ENCODE data around the gene ITSN1.

DNA sequence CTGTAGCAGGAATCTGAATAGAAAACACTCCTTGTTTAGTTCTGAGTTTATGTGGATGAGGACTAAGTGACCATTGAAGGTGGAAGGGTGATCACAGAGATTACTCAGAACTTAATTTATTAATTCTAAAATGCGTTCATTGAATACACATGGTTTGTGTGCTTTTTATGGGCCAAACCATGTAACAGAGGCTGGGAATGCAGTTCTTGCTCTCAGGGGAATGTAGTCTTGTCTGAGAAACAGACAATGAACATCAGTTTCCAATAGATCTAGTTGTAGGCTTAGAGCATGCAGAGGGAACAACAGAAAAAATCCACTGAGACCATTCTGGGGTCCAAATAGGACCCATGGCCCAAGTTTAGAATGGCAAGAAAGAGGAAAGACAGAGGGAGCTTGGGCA is 46.1 kb downstream of the ITSN1 start:
- TF ChIP-seq, protein P1, sequence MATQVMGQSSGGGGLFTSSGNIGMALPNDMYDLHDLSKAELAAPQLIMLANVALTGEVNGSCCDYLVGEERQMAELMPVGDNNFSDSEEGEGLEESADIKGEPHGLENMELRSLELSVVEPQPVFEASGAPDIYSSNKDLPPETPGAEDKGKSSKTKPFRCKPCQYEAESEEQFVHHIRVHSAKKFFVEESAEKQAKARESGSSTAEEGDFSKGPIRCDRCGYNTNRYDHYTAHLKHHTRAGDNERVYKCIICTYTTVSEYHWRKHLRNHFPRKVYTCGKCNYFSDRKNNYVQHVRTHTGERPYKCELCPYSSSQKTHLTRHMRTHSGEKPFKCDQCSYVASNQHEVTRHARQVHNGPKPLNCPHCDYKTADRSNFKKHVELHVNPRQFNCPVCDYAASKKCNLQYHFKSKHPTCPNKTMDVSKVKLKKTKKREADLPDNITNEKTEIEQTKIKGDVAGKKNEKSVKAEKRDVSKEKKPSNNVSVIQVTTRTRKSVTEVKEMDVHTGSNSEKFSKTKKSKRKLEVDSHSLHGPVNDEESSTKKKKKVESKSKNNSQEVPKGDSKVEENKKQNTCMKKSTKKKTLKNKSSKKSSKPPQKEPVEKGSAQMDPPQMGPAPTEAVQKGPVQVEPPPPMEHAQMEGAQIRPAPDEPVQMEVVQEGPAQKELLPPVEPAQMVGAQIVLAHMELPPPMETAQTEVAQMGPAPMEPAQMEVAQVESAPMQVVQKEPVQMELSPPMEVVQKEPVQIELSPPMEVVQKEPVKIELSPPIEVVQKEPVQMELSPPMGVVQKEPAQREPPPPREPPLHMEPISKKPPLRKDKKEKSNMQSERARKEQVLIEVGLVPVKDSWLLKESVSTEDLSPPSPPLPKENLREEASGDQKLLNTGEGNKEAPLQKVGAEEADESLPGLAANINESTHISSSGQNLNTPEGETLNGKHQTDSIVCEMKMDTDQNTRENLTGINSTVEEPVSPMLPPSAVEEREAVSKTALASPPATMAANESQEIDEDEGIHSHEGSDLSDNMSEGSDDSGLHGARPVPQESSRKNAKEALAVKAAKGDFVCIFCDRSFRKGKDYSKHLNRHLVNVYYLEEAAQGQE (IDR thresholded peaks at IDR 0.05; ENCODE audit: insufficient read depth in 1 of 2, low read depth in 2 of 2, low read length in 1 of 2): no peak
- TF ChIP-seq, protein P2, sequence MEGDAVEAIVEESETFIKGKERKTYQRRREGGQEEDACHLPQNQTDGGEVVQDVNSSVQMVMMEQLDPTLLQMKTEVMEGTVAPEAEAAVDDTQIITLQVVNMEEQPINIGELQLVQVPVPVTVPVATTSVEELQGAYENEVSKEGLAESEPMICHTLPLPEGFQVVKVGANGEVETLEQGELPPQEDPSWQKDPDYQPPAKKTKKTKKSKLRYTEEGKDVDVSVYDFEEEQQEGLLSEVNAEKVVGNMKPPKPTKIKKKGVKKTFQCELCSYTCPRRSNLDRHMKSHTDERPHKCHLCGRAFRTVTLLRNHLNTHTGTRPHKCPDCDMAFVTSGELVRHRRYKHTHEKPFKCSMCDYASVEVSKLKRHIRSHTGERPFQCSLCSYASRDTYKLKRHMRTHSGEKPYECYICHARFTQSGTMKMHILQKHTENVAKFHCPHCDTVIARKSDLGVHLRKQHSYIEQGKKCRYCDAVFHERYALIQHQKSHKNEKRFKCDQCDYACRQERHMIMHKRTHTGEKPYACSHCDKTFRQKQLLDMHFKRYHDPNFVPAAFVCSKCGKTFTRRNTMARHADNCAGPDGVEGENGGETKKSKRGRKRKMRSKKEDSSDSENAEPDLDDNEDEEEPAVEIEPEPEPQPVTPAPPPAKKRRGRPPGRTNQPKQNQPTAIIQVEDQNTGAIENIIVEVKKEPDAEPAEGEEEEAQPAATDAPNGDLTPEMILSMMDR (IDR thresholded peaks at IDR 0.05): no peak
- TF ChIP-seq POLR2AphosphoS5 (IDR thresholded peaks at IDR 0.05; ENCODE audit: low read depth, low read length) (no peak), TCF7L2 (IDR thresholded peaks at IDR 0.05; ENCODE audit: low read depth, low read length) (no peak), SIN3A (IDR thresholded peaks at IDR 0.05; ENCODE audit: borderline replicate concordance, insufficient read depth, low read depth, low read length) (no peak)
